ENCODE data around the gene TRAPPC5.
A peak's percentile ranks its signal among the peaks of the same experiment; 100 is the strongest.

Gene TRAPPC5

GRCh38 chr19:7701654-7702457, 21.2 kb downstream of the TRAPPC5 start, which contains the start of gene FCER2:
Gene FCER2 (minus strand): TSS chr19:7702131. CDS start chr19:7699760, 2,371 bp downstream.
- DNase-seq: no peak

- no peak for DNase-seq
Observed at GRCh38 chr19:7703332-7703731, 22.7 kb downstream of the TRAPPC5 start.

- DNase-seq: no peak
Observed at GRCh38 chr19:7704280-7705060, 23.8 kb downstream of the TRAPPC5 start.

GRCh38 chr19:7705387-7706187, 25.0 kb downstream of the TRAPPC5 start:
- peak; percentile 61 for DNase-seq

- no peak for DNase-seq
Observed at GRCh38 chr19:7706188-7706954, 25.7 kb downstream of the TRAPPC5 start.

- DNase-seq: no peak
Observed at GRCh38 chr19:7706955-7707456, 26.4 kb downstream of the TRAPPC5 start.

GRCh38 chr19:7709932-7710460, 29.4 kb downstream of the TRAPPC5 start:
- DNase-seq: no peak

- DNase-seq: no peak
Observed at GRCh38 chr19:7710616-7711015, 30.0 kb downstream of the TRAPPC5 start.

- DNase-seq: no peak
Observed at GRCh38 chr19:7715671-7716070, 35.0 kb downstream of the TRAPPC5 start.

- DNase-seq: no peak
Observed at GRCh38 chr19:7716762-7717161, 36.1 kb downstream of the TRAPPC5 start.

- DNase-seq: no peak
Observed at GRCh38 chr19:7718668-7719067, 38.0 kb downstream of the TRAPPC5 start.

- no peak for DNase-seq
Observed at GRCh38 chr19:7720351-7720750, 39.7 kb downstream of the TRAPPC5 start.

GRCh38 chr19:7722231-7722651, 41.6 kb downstream of the TRAPPC5 start:
- no peak for DNase-seq

- DNase-seq: no peak
Observed at GRCh38 chr19:7725791-7726190, 45.2 kb downstream of the TRAPPC5 start.

- no peak for DNase-seq
Observed at GRCh38 chr19:7729211-7729610, 48.6 kb downstream of the TRAPPC5 start.

GRCh38 chr19:7729831-7730285, 49.2 kb downstream of the TRAPPC5 start:
- no peak for DNase-seq

GRCh38 chr19:7730286-7731217, 49.9 kb downstream of the TRAPPC5 start:
- no peak for DNase-seq

GRCh38 chr19:7731218-7731595, 50.6 kb downstream of the TRAPPC5 start:
- no peak for DNase-seq

- DNase-seq: no peak
Observed at GRCh38 chr19:7731615-7732014, 51.0 kb downstream of the TRAPPC5 start.

- no peak for DNase-seq
Observed at GRCh38 chr19:7732045-7732444, 51.4 kb downstream of the TRAPPC5 start, which contains the start of gene CLEC4G. Gene CLEC4G (minus strand): TSS chr19:7732110. CDS start chr19:7732102, 8 bp downstream.
